Measurements from ENCODE around the gene RBCK1.
A peak's percentile ranks its signal among the peaks of the same experiment; 100 is the strongest.
"Not testable (repeated sequence)": the region's sequence is repeated elsewhere in the genome, so short reads cannot be mapped to it uniquely, and the experiment has no call there.

RBCK1 gene

DNA sequence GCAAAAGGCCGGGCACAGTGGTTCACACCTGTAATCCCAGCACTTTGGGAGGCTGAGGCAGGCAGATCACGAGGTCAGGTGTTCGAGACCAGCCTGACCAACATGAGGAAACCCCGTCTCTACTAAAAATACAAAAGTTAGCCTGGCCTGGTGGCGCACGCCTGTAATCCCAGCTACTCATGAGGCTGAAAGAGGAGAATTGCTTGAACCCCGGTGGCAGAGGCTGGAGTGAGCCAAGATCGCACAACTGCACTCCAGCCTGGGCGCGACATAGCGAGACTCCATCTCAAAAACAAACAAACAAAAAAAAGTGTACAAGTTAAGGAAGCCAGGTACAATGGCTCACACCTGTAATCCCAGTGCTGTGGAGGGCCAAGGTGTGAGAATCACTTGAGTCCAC is 43.9 kb downstream of the RBCK1 start:
- DNase-seq; intact Hi-C loops (cut with DNase I): not testable (repeated sequence)

DNA sequence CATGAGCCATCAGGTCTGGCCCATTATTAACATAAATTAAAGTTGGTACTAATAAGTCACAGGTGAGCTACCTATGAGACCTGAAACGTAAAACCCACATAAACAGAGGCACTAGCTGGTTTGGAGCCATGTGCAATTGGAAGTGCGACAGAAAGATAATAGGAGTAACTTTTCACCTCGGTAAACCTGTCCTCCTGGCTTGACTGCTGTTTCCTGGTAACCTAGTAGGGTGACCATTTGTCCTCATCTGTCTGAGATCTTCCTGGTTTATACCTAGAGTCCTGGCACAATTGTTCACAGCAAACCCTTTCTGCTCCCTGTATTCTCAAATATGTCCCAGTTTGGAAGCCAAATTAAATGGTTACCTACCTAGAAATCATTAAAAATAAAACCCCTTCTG is 46.9 kb downstream of the RBCK1 start:
- intact Hi-C loops (cut with DNase I) = no loop called here
- DNase-seq = no peak

DNA sequence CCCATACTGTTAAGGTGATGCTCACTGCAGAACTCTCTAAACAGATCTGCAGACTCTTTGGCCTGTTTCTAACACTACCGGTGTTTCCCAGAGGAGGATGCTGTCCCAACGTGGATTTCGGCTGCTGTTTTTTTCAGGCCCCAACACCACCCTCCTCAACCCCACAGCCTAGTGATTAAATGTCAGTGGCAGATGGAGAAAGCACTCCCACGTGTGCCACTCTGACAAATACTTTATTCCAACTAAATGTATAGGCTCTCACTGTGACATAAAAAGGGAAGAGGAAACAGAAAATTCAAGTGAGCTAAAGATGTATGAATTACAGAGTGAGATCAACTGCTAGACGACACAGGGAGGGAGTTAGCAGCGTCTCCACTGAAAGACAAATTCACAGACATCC is 50.7 kb downstream of the RBCK1 start:
- DNase-seq = no peak
- intact Hi-C loops (cut with DNase I) = no loop called here

DNA sequence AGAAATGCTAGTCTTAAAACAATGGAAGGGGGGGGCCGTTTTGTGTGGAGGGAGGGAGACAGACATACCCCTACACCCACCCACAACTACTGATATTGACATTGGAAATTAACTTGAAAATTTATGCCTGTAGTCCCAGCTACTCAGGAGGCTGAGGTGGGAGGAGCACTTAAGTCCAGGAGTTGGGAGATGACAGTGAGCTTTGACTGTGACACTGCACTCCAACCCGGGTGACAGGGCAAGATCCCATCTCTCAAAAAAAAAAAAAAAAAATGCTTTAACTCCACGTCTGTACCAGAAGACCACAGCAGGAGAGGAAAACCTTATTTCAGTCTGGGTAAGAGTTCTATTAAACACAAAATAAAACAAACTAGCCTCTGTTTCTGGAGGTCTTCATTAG is 52.1 kb downstream of the RBCK1 start:
- DNase-seq = no peak
- intact Hi-C loops (cut with DNase I) = loop anchor here (5.0 kb wide), 1 partner anchor 108 kb away; no protein-coding TSS in a partner anchor

DNA sequence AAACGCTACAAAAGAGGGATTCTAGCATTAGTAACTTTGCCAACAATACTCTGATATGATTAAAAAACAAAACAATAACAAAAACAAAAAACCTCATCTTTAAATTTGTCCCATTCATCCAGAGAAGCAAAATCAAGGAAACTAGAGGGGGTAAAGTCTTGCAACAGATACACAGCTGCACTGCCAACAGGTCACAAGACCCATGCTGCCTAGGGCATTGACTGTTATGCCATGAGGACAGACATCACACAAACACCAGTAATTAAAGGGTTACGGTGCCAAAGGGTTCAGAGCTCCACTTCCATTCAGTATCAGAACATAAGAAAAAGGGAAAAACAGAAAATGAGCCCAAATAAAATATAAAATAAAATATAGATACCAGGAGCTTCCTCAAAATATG is 52.6 kb downstream of the RBCK1 start:
- intact Hi-C loops (cut with DNase I) = loop anchor here (5.0 kb wide), 1 partner anchor 108 kb away; no protein-coding TSS in a partner anchor
- peak in 11 of 42 donors; percentile 10 to 58 (median 28) for DNase-seq

DNA sequence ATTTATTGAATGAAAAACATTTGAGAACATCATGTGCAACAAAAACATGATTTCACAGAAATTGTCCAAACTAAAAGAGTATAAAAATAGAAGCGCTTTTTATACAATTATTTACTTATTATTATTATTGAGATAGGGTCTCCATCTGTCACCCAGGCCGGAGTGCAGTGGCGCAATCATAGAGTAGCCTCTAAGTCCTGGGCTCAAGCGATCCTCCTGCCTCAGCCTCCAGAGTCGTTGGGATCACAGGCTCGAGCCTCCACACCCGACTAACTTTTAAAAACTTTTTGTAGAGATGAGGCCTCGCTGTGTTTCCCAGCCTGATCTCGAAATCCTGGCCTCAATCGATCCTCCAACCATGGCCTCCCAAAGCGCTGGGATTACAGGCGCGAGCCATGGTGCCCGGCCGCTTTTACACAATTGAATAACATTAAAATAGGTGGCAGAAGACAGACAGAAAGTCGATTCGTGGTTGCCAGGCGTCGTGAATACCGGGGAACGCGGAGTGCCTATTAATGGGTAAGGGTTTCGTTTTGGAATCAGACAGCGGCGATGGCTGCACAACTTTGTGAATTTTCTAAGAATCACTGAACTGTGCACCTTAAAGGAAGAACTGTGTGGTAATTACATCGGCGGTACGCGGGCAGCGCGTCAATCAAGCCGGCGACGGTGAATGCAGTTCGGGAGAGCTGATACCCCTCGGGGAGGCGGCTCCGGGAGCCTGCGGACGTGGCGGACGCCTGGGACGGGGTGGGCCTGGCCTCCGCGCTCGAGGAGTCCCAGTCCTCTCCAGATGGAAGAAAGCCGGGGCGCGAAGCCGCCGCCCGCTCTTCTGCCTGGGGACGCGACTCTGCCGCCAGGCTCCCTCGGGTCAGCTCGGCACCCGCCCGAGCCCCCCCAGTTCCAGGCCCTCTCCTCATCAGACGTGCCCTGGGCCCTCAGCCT is 53.4 kb downstream of the RBCK1 start:
- DNase-seq = peak in 39 of 42 donors; percentile 5 to 73 (median 42)
- intact Hi-C loops (cut with DNase I) = loop anchor here (5.0 kb wide), 1 partner anchor 109 kb away; no protein-coding TSS in a partner anchor

DNA sequence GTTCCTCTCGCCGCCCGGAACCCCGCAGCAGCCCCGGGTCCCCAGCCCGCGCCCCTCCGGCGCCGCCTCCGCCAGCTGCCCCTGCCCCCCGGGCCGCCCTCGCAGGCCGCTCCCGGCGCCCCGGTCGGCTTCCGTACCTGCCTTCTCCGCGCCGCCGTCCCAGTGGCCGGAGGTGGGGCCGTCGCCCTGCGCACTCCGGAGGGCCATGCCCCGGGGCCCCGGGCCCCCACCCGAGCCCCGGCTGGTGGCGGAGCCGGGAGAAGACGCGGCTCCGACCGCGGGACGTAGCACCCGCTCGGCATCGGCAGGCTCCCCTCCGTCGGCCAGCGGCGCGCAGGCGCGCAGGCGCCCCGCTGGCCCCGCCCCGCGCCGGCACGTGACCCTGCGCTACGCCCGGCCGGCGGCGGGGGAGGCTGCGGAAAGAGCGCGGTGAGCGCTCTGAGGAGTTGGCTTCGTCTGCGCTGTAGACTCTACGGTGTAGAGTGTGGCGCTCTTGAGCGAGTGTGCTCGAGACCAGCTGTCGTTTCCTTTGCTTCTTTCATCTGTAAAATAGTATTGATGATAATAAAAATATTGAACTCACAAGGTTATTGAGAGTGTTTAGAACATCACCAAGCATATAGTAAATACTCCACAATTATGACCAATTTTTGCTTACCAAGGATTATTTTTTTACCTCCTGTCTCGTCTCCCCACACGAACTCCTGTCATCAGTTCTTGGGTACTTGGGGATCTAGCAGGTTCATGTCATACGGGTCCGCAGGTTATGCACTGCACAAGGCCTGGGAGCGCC is 54.3 kb downstream of the RBCK1 start, which contains the start of gene TBC1D20:
TSS of gene TBC1D20 (minus strand) at position 335 of the 793 bp plus-strand sequence. CDS start at position 207, 128 bp downstream.
- peak; percentile 62 to 94 (median 87) for DNase-seq
- intact Hi-C loops (cut with DNase I) = loop anchor here (5.0 kb wide), 1 partner anchor 110 kb away; no protein-coding TSS in a partner anchor

DNA sequence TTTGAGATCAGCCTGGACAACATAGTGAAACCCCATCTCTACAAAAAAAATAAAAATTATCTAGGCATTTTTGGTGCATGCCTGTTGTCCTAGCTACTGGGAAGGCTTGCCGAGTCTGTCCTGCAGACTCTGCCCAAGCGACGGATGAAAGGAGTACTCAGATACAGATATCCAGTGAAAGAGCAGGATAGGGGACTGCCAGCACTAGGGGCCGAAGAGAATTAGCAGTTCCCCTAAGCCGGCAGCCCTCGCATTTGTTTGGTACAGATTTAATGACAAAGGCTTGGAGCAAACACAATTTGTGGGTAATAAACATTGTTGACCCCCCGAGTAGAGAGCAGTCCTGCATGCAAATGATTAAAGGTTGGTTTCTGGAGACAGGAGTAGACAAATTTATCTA is 59.7 kb downstream of the RBCK1 start:
- no peak for DNase-seq
- intact Hi-C loops (cut with DNase I) = loop anchor here (5.0 kb wide), 1 partner anchor 65 kb away; no protein-coding TSS in a partner anchor

DNA sequence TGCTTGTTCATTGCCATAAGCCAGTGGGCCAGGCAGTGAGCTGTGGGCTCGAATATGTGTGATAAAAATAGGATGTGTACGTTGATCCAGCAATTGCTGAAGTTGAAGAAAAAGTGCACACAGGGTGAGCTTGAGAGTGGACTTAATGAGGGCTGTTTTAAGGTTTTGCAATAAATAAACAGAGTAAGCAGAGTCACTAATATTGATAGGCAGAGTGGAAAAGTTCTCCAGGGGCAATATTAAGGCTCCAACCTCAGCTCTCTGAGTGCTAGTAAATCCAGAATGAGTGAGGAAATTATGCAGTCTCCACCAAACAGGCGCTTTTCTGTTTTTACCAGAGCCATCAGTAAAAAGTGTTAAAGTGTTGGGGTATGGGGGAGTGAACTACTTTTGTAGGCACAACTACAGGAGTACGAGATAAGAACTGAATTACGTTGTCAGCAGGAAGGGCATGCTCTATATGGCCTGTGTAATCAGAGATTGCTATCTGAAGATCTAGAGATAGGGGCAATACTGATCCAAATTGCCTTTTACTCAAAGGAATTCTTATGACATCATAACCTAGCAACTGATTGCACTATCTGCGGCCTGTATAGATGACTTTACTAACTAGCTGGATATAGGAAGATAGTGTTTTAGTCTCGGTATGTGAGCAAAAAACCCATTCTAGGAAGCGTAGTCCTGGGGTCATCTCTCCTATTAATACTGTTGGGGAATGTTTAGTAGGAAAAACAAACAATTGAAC is 61.8 kb downstream of the RBCK1 start:
- intact Hi-C loops (cut with DNase I) = loop anchor here (5.0 kb wide), 1 partner anchor 68 kb away; no protein-coding TSS in a partner anchor
- no peak for DNase-seq

DNA sequence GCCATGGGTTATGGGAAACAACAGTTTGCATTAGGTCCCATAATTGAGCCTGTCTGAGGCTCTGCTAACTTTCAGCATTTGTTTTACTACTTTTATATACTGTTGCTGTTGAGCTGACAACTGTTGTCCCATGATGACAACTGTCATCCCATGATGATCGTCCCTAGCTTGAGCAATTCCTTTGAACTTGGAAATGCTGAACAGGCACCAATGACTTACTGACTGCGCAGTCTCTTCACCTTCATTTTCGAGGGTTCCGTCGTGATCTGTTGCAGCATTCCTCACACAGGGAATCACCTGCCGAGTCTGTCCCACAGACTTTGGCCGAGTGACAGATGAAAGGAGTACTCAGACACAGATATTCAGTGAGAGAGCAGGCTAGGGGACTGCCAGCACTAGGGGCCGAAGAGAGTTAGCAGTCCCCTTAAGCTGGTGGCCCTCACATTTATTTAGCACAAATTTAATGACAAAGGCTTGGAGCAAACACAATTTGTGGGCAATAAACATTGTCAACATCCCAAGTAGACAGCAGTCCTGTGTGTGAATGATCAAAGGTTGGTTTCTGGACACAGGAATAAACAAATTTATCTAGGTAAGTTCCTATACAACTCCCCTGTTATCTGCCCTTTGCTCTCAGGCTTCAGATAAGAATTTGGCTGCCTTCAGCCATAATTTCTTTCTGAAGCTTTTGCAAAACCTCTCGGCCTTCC is 64.2 kb downstream of the RBCK1 start:
- intact Hi-C loops (cut with DNase I) = no loop called here

DNA sequence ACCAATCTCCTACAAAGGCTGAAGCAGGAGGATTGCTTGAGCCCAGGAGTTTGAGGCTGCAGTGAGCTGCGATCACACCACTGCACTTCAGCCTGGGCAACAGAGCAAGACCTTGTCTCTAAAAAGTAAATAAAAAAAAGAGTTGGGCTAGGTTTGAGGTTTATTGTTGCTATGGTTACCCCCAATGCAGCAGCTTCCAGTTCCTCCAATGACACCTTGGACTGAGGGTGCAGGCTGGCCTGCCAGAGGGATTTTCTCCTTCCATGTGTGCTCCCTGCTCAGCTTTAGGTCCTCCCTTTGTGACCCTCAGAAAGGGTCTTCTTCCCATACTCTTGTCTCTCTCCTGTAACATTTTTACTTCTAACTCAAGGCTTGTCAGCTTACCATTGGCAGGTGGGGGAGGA is 64.8 kb downstream of the RBCK1 start:
- intact Hi-C loops (cut with DNase I) = no loop called here
- no peak for DNase-seq

More for the DNA sequence above, 64.2 kb downstream of the RBCK1 start:
- DNase-seq = no peak

DNA sequence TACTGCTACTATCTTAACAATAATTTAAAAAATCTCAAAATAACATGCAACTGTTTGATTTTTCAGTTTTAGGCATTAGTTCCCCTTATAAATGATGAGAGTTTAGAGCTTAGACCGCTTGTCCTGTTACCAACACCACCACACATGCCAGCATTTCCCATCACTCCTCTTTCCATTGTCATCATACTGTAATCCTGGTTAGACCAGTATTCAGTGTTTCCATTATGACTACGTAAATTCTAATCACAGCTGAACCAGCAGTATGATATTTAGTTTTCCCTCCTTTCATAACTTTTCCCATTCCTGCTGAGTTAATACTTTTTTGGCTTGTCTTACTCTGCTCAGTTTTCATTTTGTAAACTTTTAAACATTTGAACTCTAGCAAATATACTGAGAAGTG is 66.5 kb downstream of the RBCK1 start:
- DNase-seq = no peak
- intact Hi-C loops (cut with DNase I) = no loop called here

DNA sequence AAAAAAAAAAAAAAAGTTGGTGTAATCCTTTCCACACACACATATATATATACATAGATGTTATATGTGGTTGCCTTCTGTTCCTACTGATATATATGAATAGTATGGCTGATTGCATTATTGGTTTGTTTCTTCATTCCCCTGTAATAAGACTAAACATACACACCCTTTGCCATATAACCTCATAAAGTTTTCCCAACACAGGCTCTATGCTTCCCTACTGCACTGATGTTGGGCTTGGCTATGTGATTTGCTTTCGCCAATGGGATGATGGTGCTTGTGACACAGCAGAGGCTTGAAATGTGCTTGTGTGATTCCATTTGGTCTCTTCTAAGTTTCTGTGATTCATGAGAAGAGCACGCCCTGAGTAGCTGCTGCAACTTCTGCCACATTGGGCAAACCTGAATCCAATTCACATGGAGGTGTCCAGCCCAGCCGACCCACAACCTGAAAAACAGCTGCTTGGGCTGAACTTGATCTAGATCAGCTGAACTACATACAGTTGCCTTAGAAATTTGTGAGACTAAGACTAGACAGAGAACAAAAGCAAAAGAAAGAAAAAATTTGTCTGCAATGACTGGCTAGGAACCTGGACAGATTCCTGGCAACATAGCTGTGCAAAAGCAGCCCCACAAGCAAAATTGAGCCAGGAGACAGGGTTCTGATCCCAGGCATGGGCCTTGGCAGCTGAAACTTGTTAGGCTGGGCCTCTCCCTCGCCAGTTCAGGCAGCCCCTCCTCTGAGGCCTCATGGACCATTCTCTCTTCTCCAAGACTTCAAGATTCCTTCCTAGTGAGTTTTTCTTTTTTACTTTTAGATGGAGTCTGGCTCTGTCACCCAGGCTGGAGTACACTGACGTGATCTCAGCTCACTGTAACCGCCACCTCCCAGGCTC is 67.6 kb downstream of the RBCK1 start:
- DNase-seq = no peak
- intact Hi-C loops (cut with DNase I) = loop anchor here (5.0 kb wide), 1 partner anchor 118 kb away; no protein-coding TSS in a partner anchor

DNA sequence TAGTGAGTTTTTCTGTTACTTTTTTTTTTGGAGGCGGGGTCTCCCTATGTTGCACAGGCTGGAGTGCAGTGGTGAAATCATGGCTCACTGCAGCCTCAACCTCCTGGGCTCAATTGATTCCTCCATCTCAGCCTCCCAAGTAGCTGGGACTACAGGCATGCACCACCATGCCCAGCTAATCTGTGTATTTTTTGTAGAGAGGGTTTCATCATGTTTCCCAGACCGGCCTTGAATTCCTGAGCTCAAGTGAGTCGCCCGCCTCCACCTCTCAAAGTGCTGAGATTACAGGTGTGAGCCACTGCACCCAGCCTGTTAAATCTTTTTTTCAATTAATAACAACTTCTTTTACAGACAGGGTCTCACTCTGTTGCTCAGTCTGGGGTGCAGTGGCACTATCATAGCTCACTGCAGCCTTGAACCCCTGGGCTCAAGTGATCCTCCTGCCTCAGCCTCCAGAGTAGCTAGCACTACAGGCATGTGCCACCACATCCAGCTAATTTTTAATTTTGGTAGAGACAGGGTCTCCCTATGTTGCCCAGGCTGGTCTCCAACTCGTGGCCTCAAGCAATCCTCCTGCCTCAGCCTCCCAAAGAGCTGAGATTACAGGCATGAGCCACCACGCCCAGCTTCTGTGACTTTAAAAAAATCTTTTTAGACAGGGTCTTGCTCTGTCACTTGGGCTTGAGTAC is 68.6 kb downstream of the RBCK1 start:
- intact Hi-C loops (cut with DNase I) = loop anchor here (5.0 kb wide), 1 partner anchor 119 kb away; no protein-coding TSS in a partner anchor

DNA sequence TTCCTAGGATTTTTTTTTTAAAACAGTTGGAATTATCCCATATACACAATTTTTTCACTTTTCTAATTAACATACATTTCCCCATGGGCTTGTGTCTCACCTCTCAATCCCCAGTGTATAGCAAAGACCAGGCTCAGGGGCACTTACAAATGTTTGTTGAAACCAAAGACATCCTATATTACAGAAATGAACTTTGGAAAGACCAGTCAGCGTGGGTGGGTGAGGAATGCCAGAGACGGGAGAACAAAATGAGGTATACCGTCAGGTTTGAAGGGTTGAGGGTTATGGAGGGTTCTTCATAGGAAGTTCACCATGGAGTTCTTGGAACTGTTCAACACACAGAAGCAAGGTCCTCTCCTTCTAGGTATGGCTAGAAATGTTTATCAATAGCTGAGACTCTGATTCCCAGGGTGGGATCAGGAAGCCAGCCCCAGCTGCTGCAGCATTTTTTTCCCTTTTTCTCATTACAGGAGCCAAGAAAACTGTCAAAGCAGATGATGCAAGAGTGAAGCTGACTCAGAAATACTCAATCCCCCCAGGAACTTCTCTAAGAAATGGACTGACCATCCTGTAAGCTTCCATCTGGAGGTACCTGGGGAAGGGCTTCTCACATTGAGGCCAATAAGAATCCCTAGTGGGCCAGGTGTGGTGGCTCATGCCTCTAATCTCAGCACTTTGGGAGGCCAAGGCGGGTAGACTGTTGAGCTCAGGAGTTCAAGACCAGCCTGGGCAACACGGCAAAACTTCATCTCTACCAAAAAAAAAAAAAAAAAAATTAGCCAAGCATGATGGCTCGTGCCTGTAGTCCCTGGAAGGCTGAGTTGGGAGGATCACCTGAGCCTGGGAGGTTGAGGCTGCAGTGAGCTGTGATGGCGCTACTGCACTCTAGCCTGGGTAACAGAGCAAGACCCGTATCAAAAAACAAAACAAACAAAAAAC is 70.2 kb downstream of the RBCK1 start:
- intact Hi-C loops (cut with DNase I) = loop anchor here (5.0 kb wide), 1 partner anchor 121 kb away; no protein-coding TSS in a partner anchor

More for the DNA sequence above, 68.6 kb downstream of the RBCK1 start:
- DNase-seq = not testable (repeated sequence)

More for the DNA sequence above, 70.2 kb downstream of the RBCK1 start:
- no peak for DNase-seq

Data from head of caudate nucleus (tissue), 42 donors.